AG04450 (cell line): Measurements from ENCODE around the gene VGLL4. TPM values are rescaled to one million over a fixed set of nuclear protein-coding genes. Genes with fewer than 3 reads are reported as not detected.

ENCODE experiments used
- CTCF ChIA-PET: fragments of 300-600, 350-600 bp; formaldehyde crosslinking; extraction: SDS; loops from one replicate; lab custom pipeline; 2022; ENCODE audit warnings: antibody characterized with exemption, inconsistent platforms; lab: Charles Lee
- POLR2A ChIA-PET: fragments of 350-600 bp; formaldehyde crosslinking; extraction: SDS; loops from one replicate; lab custom pipeline; 2021; ENCODE audit warnings: antibody characterized with exemption, inconsistent platforms; lab: Yijun Ruan, JAX
- DNase-seq: peaks from one replicate; pipeline ENCODE4 v3.0.0-alpha.2; 2011; ENCODE audit warnings: low read depth, low spot score
- H3K27ac ChIP-seq: one replicate; pipeline ENCODE4 v1.5.1; 2012; ENCODE audit warnings: low read depth, low read length, control low read depth
- H3K27me3 ChIP-seq: one replicate; pipeline ENCODE4 v1.6.0; 2012; ENCODE audit warnings: low read length; ENCODE audit not compliant: control insufficient read depth, insufficient read depth
- H3K4me3 ChIP-seq: 2 replicates; pipeline ENCODE4 v1.5.1; 2011; ENCODE audit warnings: mild to moderate bottlenecking, low read depth, low read length, control low read depth
- H3K9me3 ChIP-seq: 2 replicates; pipeline ENCODE4 v1.5.1; 2012; ENCODE audit warnings: low read length; ENCODE audit not compliant: control insufficient read depth, insufficient read depth
- CTCF ChIP-seq: IDR thresholded peaks from 2 replicates; pipeline ENCODE4 v1.5.1; 2011; ENCODE audit warnings: low read depth, low read length, control low read depth, inconsistent platforms
- polyA plus RNA-seq: library from polyadenylated mRNA; depleted of rRNA; stranded (reverse); fragments of >200 nt; gene quantifications from 2 replicates; pipeline ENCODE4 v1.2.3, GENCODE V29; 2011

Gene VGLL4
- polyA plus RNA-seq, 1 experiment, result 30.5 TPM

- TF ChIP-seq CTCF, result no peak
- no peak overlapping the region for H3K27ac ChIP-seq
- H3K27me3 ChIP-seq, result no peaks in the 10 kb centered on the region
- ChIA-PET POLR2A (no interaction called here), CTCF (interaction anchor here (0.6 kb wide), 1 partner anchor 85 kb away, joined by 3 read pairs; no protein-coding TSS in a partner anchor)
- H3K9me3 ChIP-seq, result no peaks in the 10 kb centered on the region; the same call in 1 of the 2 replicates
- H3K4me3 ChIP-seq, result no peak overlapping the region
- DNase-seq, result no peak
Observed at GRCh38 chr3:11543948-11544387, 99.7 kb downstream of the VGLL4 start.

- Histone ChIP-seq H3K9me3 (no peaks in the 10 kb centered on the region; the same call in 1 of the 2 replicates), H3K27ac (no peak overlapping the region), H3K27me3 (no peaks in the 10 kb centered on the region), H3K4me3 (no peak overlapping the region)
- TF ChIP-seq CTCF, result no peak
- ChIA-PET POLR2A (no interaction called here), CTCF (interaction anchor here (0.6 kb wide), 1 partner anchor 85 kb away, joined by 3 read pairs; no protein-coding TSS in a partner anchor)
- no peak for DNase-seq
Observed at GRCh38 chr3:11543141-11543947, 100.4 kb downstream of the VGLL4 start.

- CTCF ChIA-PET, result no interaction called here
- Histone ChIP-seq H3K27ac (no peak overlapping the region), H3K4me3 (no peak overlapping the region), H3K27me3 (no peaks in the 10 kb centered on the region), H3K9me3 (no peaks in the 10 kb centered on the region; the same call in 1 of the 2 replicates)
- DNase-seq, result no peak
- no peak for TF ChIP-seq CTCF
- POLR2A ChIA-PET, result no interaction called here
Observed at GRCh38 chr3:11542551-11542950, 101.2 kb downstream of the VGLL4 start.

GRCh38 chr3:11541321-11542303, 102.1 kb downstream of the VGLL4 start:
- POLR2A ChIA-PET, result interaction anchor here (0.6 kb wide), 1 partner anchor 33 kb away, joined by 4 read pairs; no protein-coding TSS in a partner anchor
- no peak overlapping the region for H3K4me3 ChIP-seq
- no peak for DNase-seq
- CTCF ChIA-PET, result no interaction called here
- H3K27ac ChIP-seq, result no peak overlapping the region
- no peaks in the 10 kb centered on the region for H3K27me3 ChIP-seq
- H3K9me3 ChIP-seq, result peaks cover 4% of the 10 kb centered on the region; the same call in 1 of the 2 replicates
- no peak for TF ChIP-seq CTCF
